GM21529 (cell line): ENCODE measurements around the gene VTCN1.
"Not testable (repeated sequence)": the region's sequence is repeated elsewhere in the genome, so short reads cannot be mapped to it uniquely, and the experiment has no call there.

Experiments used
- ATAC-seq: cut with Tn5 transposase; IDR thresholded peaks from one replicate; pipeline ENCODE4 v1.9.1; 2021; ENCODE audit not compliant: unreplicated experiment

The VTCN1 gene, protein sequence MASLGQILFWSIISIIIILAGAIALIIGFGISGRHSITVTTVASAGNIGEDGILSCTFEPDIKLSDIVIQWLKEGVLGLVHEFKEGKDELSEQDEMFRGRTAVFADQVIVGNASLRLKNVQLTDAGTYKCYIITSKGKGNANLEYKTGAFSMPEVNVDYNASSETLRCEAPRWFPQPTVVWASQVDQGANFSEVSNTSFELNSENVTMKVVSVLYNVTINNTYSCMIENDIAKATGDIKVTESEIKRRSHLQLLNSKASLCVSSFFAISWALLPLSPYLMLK

DNA sequence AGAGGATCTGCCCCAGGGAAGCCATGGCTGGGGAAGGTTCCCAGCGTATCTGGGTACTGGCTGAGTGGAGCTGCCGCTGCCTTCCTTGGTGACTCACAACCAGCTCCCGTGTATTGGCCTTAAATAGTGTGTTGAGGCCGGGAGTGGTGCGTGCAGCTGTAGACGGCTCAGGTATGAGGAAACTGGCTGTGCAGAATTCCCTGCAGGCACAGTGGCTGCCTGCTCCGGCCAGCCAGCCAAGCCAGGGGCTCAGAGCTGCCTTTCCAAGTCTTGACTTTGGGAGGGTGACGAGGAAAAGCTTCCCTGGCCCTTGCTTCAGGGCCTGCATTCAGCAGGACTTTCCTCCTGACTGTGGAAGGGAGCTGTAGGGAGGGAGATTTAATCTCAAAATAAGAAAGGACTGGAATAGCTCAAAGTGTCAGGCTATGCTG lies at the start of gene VTCN1:
Gene VTCN1, minus strand, starts transcription at position 97 of the 431 bp plus-strand sequence. Its CDS starts 72 bp downstream, at position 25.
- ATAC-seq: no peak

DNA sequence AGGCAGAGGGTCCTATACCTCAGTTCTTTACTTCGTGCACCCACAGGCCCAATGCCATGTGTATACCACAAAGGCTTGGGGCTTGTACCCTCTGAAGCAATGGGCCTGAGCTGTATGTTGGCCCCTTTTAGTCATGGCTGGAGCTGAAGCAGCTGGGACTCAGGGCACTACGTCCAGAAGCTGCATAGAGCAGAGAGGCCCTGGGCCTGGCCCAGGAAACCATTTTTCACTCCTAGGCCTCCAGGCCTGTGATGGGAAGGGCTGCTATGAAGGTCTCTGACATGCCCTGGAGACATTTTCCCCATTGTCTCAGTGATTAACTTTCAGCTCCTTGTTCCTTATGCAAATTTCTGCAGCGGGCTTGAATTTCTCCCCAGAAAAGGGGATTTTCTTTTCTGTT lies 48.1 kb upstream of the VTCN1 start:
- no peak for ATAC-seq

DNA sequence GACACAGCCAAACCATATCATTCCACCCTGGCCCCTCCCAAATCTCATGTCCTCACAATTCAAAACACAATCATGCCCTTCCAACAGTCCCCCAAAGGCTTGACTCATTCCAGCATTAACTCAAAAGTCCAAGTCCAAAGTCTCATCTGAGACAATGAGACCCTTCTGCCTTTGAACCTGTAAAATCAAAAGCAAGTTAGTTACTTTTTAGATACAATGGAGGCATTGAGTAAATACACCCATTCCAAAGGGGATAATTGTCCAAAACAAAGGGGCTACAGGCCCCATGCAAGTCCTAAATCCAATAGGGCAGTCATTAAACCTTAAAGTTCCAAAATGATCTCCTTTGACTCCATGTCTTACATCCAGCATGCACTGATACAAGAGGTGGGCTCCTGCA lies 47.3 kb upstream of the VTCN1 start:
- ATAC-seq: not testable (repeated sequence)

GRCh38 chr1:117257291-117257690 lies 46.6 kb upstream of the VTCN1 start:
- ATAC-seq: no peak

DNA sequence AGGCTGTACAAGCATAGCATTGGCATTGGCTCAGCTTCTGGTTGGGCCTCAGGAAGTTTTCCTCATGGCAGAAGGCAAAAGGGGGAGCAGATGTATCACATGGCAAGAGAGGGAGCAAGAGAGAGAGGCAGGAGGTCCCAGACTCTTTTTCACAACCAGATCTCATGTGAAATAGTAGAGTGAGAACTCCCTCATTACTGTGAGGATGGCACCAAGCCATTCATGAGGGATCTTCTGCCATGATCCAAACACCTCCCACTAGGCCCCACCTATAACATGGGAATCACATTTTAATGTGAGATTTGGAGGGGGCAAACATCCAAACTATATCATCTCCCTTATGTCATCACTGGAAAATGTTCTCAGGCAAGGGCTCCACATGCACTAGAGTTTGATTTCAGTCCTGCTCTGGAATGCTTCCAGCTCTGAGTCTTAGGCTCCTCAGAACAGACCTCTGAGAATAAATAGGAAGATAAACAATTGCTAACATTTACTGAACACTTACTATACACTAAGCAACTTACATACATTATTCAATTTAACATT lies 39.4 kb upstream of the VTCN1 start:
- no peak for ATAC-seq

DNA sequence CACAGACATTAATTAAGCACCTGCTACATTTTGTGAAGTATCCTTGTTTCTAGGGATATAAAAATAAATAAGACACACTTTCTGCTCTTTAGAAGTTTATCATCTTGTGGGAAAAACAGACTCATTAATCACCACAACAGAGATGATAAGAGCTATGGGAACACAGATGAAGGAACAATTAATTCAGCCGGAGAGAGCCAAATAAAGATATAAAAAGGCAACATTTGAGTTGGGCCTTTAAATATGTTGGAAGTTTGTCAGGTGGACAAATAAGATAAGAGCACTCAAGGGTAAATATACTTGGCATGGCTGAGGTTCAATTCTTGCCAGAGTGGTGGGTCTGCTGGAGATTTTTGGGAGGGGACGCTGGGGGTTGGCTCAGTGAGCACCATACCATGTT lies 34.2 kb upstream of the VTCN1 start:
- no peak for ATAC-seq

- ATAC-seq: no peak
Observed at GRCh38 chr1:117244306-117244705, 33.6 kb upstream of the VTCN1 start.

DNA sequence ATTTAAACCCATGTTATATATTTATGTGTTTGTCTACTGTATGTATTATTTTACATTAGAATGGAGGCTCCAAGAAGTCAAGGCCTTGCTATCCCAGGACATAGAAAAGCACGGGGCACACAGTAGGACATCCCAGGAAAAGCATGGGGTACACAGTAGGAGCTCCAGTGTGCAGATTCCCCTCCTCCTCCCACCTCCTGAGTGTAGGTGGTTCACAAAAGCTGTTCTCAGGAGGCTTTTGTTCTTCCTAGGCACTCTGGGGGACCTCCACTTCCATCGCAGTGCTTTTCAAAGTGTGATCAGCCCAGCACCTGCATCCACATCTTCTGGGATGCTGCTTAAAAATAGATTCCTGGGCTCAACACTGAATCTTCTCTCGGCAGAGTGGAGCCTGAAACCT lies 30.8 kb upstream of the VTCN1 start:
- no peak for ATAC-seq

- ATAC-seq: no peak
Observed at GRCh38 chr1:117240547-117240946, 29.8 kb upstream of the VTCN1 start.

DNA sequence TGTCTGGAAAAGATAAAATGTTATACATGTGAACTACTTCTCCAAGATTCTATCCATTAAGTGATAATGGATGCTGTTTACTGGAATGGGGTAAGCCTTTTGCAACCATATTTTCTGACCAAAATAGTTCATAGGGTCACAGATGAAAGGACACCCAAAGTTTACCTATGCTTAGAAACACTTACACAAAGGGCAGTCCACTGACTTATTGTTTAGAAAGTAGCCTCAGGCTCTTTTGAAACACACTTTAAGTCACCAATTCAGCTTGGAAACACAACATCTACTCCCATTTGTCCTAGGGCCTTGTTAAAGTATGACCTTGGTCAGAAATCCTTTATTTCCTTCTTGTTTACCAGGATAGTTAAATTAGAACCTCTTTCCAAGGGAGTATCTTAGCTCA lies 28.7 kb upstream of the VTCN1 start:
- ATAC-seq: no peak

DNA sequence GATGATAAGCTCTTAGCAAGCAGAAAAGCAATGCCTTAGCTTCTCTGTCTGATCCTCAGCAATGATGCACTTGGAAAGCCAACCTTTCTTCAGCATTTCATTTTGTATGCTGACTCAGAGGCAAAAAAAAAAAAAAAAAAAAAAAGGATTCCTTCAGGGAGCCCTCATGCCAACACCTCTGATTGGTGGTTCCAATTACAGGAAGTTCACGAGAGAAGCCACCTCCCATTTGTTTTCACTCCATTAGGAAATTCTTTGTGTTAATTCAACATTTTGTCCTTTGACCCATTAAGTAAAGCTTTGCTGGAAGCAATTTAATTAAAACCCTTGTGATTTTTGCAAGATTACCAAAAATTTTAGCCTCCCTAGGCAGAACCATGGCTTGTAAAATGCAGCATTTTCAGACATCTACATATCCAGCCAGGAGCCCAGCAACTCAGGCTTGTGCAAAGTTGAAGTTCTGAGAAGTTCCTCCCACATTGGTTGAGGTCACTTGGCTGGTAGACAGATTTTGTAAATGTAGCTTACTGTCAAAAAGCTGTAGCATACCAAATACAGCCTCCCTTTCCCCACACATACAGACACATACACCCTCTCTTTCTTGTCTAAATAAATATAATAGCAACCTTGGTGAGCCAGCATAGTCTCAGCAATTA lies 27.1 kb upstream of the VTCN1 start:
- ATAC-seq: no peak

DNA sequence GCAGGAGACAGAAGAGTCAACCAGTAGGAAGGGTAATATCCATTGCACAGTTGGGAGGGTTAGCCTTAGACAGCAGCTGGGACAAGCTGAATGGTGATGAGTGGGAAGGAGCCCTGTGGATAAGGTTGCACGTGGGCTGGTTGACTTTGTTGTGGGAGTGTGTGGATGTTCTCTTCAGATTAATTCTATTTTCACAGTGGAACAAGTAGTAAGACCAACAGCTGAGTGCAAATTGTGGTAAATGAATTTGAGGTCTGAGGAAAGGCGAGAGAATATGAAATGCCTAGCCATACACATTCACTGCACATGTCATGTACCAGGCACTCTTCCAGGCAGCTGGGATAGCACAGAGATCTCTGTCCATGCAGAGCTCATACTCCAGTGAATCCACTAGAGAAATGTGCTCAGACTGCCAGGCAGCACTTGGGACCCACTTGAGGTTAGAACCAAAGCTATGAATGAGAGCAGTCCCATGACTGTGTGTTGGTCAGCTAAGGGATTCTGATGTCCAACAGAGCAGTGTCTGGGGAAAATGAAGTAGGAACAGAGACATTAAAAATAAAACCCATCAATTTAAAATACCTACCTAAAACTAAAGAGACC lies 25.2 kb upstream of the VTCN1 start:
- no peak for ATAC-seq

- no peak for ATAC-seq
Observed at GRCh38 chr1:117232531-117232930, 21.8 kb upstream of the VTCN1 start.

DNA sequence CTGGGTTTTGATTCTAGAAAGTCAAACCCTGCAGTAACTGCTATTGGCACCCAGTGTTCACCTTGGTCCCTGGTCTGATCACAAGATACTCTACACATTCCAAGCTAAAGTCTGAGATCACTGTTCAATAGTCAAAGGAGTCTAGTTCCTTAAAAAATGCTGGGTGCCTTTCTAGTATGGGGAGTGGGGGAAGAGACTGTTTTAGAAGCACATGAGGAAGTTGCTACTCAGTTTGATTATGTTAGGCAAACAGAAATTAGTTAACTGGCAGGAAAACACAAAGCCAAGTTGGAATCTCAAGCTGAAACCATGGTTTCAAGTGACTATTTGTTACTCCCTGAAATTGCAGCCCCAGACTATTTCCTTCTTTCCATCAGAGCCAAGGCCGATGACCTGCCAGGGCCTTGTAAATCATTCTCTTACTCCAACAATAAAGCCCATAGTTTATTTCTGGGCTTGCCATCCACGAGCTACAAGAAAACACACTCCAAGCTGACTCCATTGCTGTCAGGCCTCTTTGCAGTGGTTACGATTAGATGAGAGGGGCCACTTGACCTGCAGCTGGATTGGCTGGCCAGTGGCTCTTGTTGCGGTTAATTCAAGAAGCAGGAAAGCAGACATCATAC lies 21.1 kb upstream of the VTCN1 start:
- no peak for ATAC-seq

GRCh38 chr1:117231312-117231711 lies 20.6 kb upstream of the VTCN1 start:
- ATAC-seq: no peak

DNA sequence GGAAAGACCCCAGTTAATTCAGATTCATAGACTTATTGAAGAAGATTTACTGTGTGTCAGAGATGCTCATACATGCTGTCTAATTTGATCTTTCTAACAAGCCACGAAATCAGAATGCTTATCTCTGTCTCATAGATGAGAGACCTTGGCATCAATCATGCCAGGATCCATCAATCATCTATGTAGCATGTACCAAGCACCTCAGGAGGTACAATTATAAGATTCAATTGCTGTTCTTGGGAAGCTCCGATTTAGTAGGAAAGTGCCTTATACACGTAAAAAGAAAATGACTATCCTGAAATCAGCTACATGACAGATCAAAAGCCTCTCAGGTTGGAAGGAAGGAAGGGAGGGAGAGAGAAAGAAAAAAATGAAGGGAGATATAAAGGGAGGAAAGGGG lies 18.5 kb upstream of the VTCN1 start:
- no peak for ATAC-seq

DNA sequence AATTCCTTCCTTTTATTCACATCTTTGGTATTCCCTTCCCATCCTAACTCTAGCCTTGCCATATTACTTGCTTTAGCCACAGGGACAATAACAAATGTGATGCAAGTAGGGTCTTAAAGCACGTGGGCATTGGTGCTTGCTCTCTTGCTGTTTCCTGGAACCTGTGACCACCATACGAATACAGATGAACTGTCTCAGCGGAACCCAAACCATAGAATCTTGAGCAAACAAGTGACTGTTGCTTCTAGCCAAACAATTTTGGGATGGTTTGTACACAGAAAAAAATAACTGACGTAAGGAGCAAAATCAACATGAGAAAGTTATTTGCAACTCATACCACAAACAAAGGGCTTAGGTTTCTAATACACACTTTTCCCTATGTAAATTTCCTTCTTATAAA lies 15.2 kb upstream of the VTCN1 start:
- no peak for ATAC-seq

GRCh38 chr1:117216718-117217117 lies 6.0 kb upstream of the VTCN1 start:
- no peak for ATAC-seq

GRCh38 chr1:117215733-117216462 lies 5.2 kb upstream of the VTCN1 start:
- no peak for ATAC-seq

DNA sequence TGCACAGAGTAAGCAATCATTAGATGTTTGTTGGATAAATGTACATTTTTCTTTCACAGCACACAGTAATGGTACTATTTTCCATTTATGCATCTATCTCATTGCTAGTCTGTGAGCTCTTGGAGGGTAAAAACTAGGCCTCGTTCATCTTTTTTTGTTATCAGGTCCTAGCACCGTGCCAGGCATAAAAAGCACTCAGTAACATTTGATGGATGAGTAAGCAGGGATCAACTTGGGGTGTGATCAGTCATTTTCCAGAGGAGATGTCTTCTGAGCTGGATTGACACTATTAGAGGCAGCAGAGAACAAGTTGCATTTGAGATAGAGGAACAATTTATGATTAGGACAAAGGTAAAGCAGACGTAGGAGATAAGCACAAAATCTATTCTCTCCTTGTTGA lies 4.3 kb upstream of the VTCN1 start:
- no peak for ATAC-seq

DNA sequence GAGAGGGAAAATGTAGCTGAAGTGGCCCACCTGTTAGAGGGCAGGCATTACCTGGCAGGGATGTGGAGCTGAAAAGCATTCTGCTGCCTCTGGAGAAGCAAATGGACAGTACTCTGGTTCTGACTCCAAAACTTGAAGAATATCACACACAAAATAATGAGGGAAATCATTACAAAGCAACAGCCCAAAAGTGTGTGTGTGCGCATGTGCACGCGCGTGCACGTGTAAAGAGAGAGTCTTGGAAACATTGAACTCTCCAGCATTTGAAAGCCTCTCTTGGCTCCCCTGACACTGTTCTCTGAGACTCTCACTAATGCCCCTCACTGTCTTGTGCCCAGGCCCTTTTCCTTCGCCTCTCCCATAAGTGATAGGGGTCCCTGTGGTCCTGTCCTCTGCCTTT lies 2.3 kb upstream of the VTCN1 start:
- ATAC-seq: no peak
